ENCODE results near the gene C11orf68. TPM values are rescaled to one million over a fixed set of nuclear protein-coding genes. Genes with fewer than 3 reads are reported as not detected.
"Not testable (repeated sequence)": the region's sequence is repeated elsewhere in the genome, so short reads cannot be mapped to it uniquely, and the experiment has no call there.

The C11orf68 gene
- total RNA-seq, 1 experiment from 2014 or later: 15.7 TPM

- no peaks in the 10 kb centered on the region for H4K20me1 ChIP-seq (ENCODE audit: control insufficient read depth, insufficient read depth, insufficient read length)
- no peaks in the 10 kb centered on the region for H3K79me1 ChIP-seq (ENCODE audit: insufficient read depth, low read depth, low read length, poor library complexity, severe bottlenecking)
- WGBS (ENCODE audit: extremely low coverage, insufficient read length, low lambda C conversion rate): no CpG with 5 or more reads among the region's 6 CpGs
- H2BK120ac ChIP-seq (ENCODE audit: low read depth, low read length, poor library complexity, severe bottlenecking): no peak overlapping the region
- H3K4me2 ChIP-seq (ENCODE audit: insufficient read depth, insufficient read length, low read length): no peak overlapping the region
- H3K27me3 ChIP-seq (ENCODE audit: insufficient read depth, low read length): no peaks in the 10 kb centered on the region
- no peak overlapping the region for H4K8ac ChIP-seq (replicated peaks; ENCODE audit: insufficient read length, low read depth, low read length)
- no peak overlapping the region for H2BK15ac ChIP-seq (ENCODE audit: low read depth, low read length)
- H2BK12ac ChIP-seq (ENCODE audit: insufficient read length, low read depth, low read length): no peak overlapping the region
- Mint-ChIP-seq H3K9me3 (no peaks in the 10 kb centered on the region; a peak in 1 of 5 replicates), H3K4me1 (peaks cover 3 to 5% of the 10 kb centered on the region in 2 experiments), H3K27ac (peak overlapping the region in 1 of 3 experiments; percentile 44; a peak in 1 of 7 replicates), H3K36me3 (ENCODE audit: insufficient read depth in 1 of 3, low read depth in 3 of 3) (peaks cover 0 to 22% (median 2%) of the 10 kb centered on the region in 3 experiments; a peak in 4 of 7 replicates), H3K4me3 (no peak overlapping the region), H3K27me3 (ENCODE audit: low read depth) (peaks cover 4% of the 10 kb centered on the region)
- no peak for TF ChIP-seq CTCF (conservative IDR thresholded peaks at IDR 0.05)
- no peak overlapping the region for H3K56ac ChIP-seq (ENCODE audit: insufficient read length, low read depth, low read length)
- H3K18ac ChIP-seq (ENCODE audit: insufficient read length, low read depth, low read length): no peak overlapping the region
- no peaks in the 10 kb centered on the region for H3K79me2 ChIP-seq (ENCODE audit: insufficient read depth, low read length)
- no peak overlapping the region for H2AFZ ChIP-seq (ENCODE audit: low read length)
- H3K9ac ChIP-seq (ENCODE audit: extremely low read depth, insufficient read length, low read length): no peak overlapping the region
- no peak overlapping the region for H3K23ac ChIP-seq (ENCODE audit: insufficient read length, low read depth, low read length)
- no peak overlapping the region for H3T11ph ChIP-seq (ENCODE audit: low read length)
- H3K27ac ChIP-seq (ENCODE audit: insufficient read length, low read depth, low read length): no peak overlapping the region
- H2AK5ac ChIP-seq (ENCODE audit: insufficient read length, low read length): no peak overlapping the region
- no peak overlapping the region for H2BK5ac ChIP-seq (ENCODE audit: insufficient read length, low read length)
- no peak for DNase-seq
- H3K23me2 ChIP-seq (ENCODE audit: insufficient read length, low read depth, low read length, poor library complexity, severe bottlenecking): no peaks in the 10 kb centered on the region
- no peak overlapping the region for H3K14ac ChIP-seq (ENCODE audit: insufficient read depth, low read length)
- no peak overlapping the region for H2BK20ac ChIP-seq (ENCODE audit: low read depth, low read length, poor library complexity, severe bottlenecking)
- H3K4ac ChIP-seq (ENCODE audit: low read depth, low read length): no peak overlapping the region
- H3K4me1 ChIP-seq (ENCODE audit: insufficient read depth, low read length): peaks cover under 1% of the 10 kb centered on the region; the same call in 1 of the 2 replicates
- no peak overlapping the region for H4K91ac ChIP-seq (ENCODE audit: insufficient read length, low read depth, low read length)
- H3K9me3 ChIP-seq (ENCODE audit: control insufficient read depth, low read depth, low read length): no peaks in the 10 kb centered on the region
- H4K5ac ChIP-seq (ENCODE audit: insufficient read length, low read depth, low read length): no peak overlapping the region
Measured at GRCh38 chr11:65952052-65952521, 33.2 kb upstream of the C11orf68 start.

- H2BK12ac ChIP-seq (ENCODE audit: insufficient read length, low read depth, low read length); H3K18ac ChIP-seq (ENCODE audit: insufficient read length, low read depth, low read length); H4K91ac ChIP-seq (ENCODE audit: insufficient read length, low read depth, low read length); H3K9ac ChIP-seq (ENCODE audit: extremely low read depth, insufficient read length, low read length); H3K9me3 ChIP-seq (ENCODE audit: control insufficient read depth, low read depth, low read length); H2BK15ac ChIP-seq (ENCODE audit: low read depth, low read length); H3K23ac ChIP-seq (ENCODE audit: insufficient read length, low read depth, low read length); H2AK5ac ChIP-seq (ENCODE audit: insufficient read length, low read length); H4K8ac ChIP-seq (replicated peaks; ENCODE audit: insufficient read length, low read depth, low read length); H3K56ac ChIP-seq (ENCODE audit: insufficient read length, low read depth, low read length); DNase-seq; H2BK120ac ChIP-seq (ENCODE audit: low read depth, low read length, poor library complexity, severe bottlenecking); H4K5ac ChIP-seq (ENCODE audit: insufficient read length, low read depth, low read length); H2AFZ ChIP-seq (ENCODE audit: low read length); H2BK5ac ChIP-seq (ENCODE audit: insufficient read length, low read length); H3K27me3 ChIP-seq (ENCODE audit: insufficient read depth, low read length); H3K4me1 Mint-ChIP-seq; H3K79me1 ChIP-seq (ENCODE audit: insufficient read depth, low read depth, low read length, poor library complexity, severe bottlenecking); H3K14ac ChIP-seq (ENCODE audit: insufficient read depth, low read length); H3K4me2 ChIP-seq (ENCODE audit: insufficient read depth, insufficient read length, low read length); H3K4me1 ChIP-seq (ENCODE audit: insufficient read depth, low read length); H3K27ac ChIP-seq (ENCODE audit: insufficient read length, low read depth, low read length); H3K23me2 ChIP-seq (ENCODE audit: insufficient read length, low read depth, low read length, poor library complexity, severe bottlenecking); H3K4ac ChIP-seq (ENCODE audit: low read depth, low read length); H3T11ph ChIP-seq (ENCODE audit: low read length); H2BK20ac ChIP-seq (ENCODE audit: low read depth, low read length, poor library complexity, severe bottlenecking); H4K20me1 ChIP-seq (ENCODE audit: control insufficient read depth, insufficient read depth, insufficient read length); H3K9me3 Mint-ChIP-seq; H3K27me3 Mint-ChIP-seq (ENCODE audit: low read depth); H3K79me2 ChIP-seq (ENCODE audit: insufficient read depth, low read length); H3K4me3 Mint-ChIP-seq: not testable (repeated sequence)
- no CpG with 5 or more reads among the region's 3 CpGs for WGBS (ENCODE audit: extremely low coverage, insufficient read length, low lambda C conversion rate)
- H3K27ac Mint-ChIP-seq: peak overlapping the region in 1 of 3 experiments; percentile 44; a peak in 1 of 7 replicates
- peaks cover 0 to 22% (median 2%) of the 10 kb centered on the region in 3 experiments; a peak in 4 of 7 replicates for H3K36me3 Mint-ChIP-seq (ENCODE audit: insufficient read depth in 1 of 3, low read depth in 3 of 3)
Measured at GRCh38 chr11:65951641-65952040, 32.8 kb upstream of the C11orf68 start.
